Measurements from ENCODE around the gene ZNRF3.

ZNRF3 gene

DNA sequence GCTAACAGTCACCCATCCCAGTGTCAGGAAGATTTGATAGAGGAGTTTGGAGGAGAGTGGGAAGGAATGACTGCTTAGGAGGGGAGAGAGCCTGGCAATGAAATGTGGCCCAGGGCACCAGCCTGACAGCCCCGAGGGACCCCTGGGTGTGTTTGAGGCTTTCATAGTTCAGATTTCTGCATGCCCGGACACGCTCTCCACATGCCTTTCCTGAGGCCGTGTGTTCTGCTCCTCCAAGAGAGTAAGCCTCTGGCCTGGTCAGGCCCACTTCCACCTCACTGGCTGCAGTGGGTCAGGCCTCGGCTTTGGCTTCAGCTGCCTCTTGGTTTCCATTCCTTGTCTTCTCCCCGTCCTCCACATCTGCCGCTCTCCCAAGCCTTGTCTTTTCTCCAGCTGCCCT, 99.8 kb downstream of the ZNRF3 start:
- DNase-seq (ENCODE audit: low read depth in 2 of 3, low spot score in 2 of 3): no peak

DNA sequence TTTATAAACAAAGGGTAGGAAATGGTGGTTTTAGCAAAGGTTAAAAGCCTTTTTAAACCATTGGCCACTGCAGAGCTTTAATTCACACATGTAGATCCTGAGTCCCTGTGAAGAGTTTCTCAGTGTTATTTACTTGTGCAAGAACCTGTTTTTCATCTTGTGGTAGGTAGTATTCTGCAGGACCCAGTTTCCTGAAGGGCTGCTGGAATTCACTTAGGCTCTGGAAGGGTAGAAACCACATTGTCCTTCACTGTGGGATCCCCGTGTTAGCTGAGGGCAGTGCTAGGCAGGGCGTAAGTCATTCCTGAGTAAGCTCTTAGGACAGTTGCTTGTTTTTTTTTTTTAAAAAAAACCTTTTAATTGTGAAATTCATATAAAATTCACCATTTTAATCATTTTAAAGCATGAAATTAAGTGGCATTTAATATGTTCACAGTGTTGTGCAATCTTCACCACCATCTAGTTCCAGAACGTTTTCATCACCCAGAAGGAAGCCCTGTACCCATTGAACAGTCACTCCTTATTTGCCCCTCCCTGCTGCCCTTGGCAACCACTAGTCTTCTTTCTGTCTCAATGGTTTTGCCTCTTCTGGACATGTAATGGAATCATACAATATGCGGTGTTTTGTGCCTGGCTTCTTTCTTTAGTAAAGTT, 100.5 kb downstream of the ZNRF3 start:
- DNase-seq (ENCODE audit: low read depth in 2 of 3, low spot score in 2 of 3): no peak

DNA sequence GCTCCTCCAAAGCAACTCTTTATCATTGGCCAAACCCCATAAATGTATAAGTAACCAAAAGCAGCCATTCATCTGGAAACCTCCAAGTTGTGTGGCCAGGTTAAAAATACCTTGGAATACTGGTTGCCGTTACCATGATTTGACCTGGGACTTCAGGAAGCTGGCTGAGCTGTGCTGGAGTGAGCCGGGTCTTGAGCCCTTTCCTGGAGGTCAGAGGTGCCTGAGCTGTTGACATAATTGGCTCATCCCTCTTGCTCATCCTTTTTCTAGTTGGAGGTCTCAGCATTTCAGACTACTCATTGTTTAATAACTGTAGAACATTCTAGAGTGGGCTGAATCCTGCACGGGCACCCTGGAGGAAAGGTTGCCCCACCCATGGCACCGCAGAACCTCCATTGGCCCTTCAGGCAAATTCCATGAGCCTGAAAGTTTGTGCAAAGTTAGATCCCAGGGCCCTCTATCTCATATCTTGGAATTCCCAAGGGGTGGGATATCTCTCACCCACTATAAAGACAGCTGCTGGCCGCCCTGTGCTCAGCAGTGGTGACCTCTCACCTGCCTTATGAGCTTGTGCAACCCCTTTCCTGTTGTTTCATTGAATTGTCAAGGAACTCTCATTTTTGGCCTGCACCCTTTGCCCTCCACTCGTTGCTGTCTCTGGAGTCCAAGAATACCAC, 101.2 kb downstream of the ZNRF3 start:
- no peak for DNase-seq (ENCODE audit: low read depth in 2 of 3, low spot score in 2 of 3)

DNA sequence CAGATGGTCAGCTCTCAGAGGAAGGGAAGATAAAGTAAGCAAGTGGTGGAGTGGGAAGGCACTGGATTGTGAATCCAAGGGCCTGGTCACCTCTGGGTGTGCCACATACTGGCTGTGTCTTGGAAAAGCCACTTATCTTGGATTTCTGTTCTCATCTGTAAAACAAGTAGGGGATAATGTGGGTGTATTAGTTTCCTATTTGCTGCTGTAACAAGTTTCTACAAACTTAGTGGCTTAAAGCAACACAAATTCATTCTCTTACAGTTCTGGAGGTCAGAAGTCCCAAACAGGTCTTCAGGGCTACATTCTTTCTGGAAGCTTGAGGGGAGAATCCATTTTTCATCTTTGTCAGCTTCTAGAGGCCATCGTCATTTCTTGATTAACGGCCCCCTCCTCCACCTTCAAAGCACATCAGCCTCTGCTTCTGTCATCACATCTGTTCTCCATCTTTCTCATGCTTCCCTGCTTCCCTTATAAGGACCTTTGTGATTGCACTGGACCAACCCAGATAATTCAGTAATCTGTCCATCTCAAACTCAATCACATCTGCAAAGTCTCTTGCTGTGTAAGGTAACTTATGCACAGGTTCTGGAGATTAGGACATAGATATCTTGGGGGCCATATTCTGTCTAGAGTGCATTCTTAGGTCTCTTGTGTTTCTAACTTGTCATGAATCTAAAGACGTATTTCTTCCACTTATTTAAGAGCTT, 102.4 kb downstream of the ZNRF3 start:
- no peak for DNase-seq (ENCODE audit: low read depth in 2 of 3, low spot score in 2 of 3)

GRCh38 chr22:28986366-28986765, 103.0 kb downstream of the ZNRF3 start:
- DNase-seq (ENCODE audit: low read depth in 2 of 3, low spot score in 2 of 3): no peak

DNA sequence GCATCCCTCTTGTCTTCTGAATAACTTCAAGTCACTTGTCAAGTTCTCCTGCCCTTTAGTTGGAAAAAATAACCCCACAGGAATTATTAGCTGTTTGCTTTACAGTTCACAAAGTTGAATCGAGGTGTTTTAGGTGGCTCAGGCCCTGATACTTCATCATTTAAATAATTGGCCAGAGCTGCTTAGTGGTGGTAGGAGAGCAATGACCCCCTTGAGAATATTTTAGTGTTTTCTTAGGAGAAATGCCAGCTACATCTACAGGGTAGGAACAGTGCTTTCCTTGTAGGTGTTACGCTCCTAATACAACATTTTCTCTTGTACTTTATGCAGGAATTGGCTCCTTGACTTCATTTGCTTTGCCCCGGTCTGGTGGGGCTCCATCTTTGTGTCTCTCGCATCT, 105.1 kb downstream of the ZNRF3 start:
- no peak for DNase-seq (ENCODE audit: low read depth in 2 of 3, low spot score in 2 of 3)

GRCh38 chr22:28989035-28989464, 105.7 kb downstream of the ZNRF3 start:
- DNase-seq (ENCODE audit: low read depth in 2 of 3, low spot score in 2 of 3): no peak

DNA sequence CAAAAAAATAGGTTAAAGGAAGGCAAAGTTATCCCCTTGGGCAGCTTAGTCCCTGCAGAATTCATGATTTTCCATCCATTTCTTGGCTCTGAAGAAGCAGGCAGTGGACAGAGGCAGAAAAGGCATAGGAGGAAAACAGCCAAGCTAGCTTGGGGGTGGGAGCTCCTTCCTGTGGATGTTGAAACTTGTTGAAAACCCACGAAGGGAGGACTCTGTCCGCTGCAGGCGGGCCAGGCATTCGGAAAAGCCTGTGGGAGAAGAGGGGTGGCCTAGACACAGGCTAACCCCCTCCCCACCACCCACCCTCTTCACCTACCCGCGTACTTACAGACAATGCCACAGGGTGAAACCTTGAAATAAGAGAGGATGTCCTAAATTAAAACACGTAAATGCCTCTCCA, 106.1 kb downstream of the ZNRF3 start:
- DNase-seq (ENCODE audit: low read depth in 2 of 3, low spot score in 2 of 3): no peak

GRCh38 chr22:28989912-28990311, 106.5 kb downstream of the ZNRF3 start:
- DNase-seq (ENCODE audit: low read depth in 2 of 3, low spot score in 2 of 3): no peak

GRCh38 chr22:28992565-28993356, 109.4 kb downstream of the ZNRF3 start:
- no peak for DNase-seq (ENCODE audit: low read depth in 2 of 3, low spot score in 2 of 3)

- DNase-seq (ENCODE audit: low read depth in 2 of 3, low spot score in 2 of 3): no peak
Measured at GRCh38 chr22:28994522-28994921, 111.2 kb downstream of the ZNRF3 start.

DNA sequence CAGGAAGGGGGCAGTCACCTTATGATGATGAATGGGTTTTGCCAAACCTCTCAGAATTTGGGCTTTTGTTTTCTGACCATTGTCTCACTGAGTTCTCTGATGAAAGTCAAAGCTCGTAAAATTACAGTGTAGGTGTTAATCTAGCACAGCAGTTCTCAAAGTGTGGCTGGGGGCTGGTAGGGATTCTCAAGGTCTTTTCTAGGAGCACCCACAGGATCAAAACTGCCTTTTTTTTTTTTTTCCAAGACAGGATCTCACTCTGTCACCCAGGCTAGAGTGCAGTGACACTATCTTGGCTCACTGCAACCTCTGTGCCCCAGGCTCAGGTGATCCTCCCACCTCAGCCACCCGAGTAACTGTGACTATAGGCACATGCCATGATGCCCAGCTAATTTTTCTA, 112.2 kb downstream of the ZNRF3 start:
- no peak for DNase-seq (ENCODE audit: low read depth in 2 of 3, low spot score in 2 of 3)

- DNase-seq (ENCODE audit: low read depth in 2 of 3, low spot score in 2 of 3): no peak
Measured at GRCh38 chr22:28997342-28997741, 114.0 kb downstream of the ZNRF3 start.

- DNase-seq (ENCODE audit: low read depth in 2 of 3, low spot score in 2 of 3): no peak
Measured at GRCh38 chr22:28998681-28999080, 115.3 kb downstream of the ZNRF3 start.

DNA sequence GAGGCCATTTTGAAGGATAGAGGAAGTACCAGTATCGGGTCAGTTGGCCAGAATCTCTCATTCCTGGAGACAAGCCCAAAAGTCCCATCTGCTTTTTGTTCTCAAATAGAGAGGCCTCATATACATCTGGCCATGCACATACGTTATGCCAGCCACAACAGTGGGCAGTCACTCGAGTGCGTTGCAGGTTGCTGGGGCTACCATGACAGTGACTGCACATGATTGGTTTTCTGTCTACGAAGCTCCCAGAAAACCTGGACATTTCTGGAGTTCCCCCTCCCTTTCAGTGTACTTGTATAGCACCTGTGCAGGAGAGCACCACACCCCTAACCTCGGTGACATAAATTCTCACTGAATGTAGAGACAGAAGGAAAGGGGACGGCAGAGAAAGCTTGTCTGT, 116.1 kb downstream of the ZNRF3 start:
- no peak for DNase-seq (ENCODE audit: low read depth in 2 of 3, low spot score in 2 of 3)

- no peak for DNase-seq (ENCODE audit: low read depth in 2 of 3, low spot score in 2 of 3)
Measured at GRCh38 chr22:28999919-29000556, 116.7 kb downstream of the ZNRF3 start.

GRCh38 chr22:29000641-29001040, 117.3 kb downstream of the ZNRF3 start:
- no peak for DNase-seq (ENCODE audit: low read depth in 2 of 3, low spot score in 2 of 3)

- no peak for DNase-seq (ENCODE audit: low read depth in 2 of 3, low spot score in 2 of 3)
Measured at GRCh38 chr22:29002603-29003002, 119.2 kb downstream of the ZNRF3 start.

DNA sequence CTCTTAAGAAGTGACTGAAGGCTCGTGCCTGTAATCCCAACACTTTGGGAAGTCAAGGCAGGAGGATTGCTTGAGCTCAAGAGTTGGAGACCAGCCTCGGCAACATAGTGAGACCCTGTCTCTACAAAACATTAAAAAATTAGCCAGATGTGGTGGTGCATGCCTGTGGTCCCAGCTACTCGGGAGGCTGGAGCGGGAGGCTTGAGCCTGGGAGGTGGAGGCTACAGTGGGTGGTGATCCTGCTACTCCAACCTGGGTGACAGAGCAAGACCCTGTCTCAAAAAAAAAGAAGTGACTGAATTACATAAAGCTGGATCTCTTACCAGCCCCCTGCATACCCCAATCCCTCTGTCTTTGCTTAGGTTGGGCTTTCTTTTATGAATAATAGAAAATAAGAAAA, 120.2 kb downstream of the ZNRF3 start:
- no peak for DNase-seq (ENCODE audit: low read depth in 2 of 3, low spot score in 2 of 3)

DNA sequence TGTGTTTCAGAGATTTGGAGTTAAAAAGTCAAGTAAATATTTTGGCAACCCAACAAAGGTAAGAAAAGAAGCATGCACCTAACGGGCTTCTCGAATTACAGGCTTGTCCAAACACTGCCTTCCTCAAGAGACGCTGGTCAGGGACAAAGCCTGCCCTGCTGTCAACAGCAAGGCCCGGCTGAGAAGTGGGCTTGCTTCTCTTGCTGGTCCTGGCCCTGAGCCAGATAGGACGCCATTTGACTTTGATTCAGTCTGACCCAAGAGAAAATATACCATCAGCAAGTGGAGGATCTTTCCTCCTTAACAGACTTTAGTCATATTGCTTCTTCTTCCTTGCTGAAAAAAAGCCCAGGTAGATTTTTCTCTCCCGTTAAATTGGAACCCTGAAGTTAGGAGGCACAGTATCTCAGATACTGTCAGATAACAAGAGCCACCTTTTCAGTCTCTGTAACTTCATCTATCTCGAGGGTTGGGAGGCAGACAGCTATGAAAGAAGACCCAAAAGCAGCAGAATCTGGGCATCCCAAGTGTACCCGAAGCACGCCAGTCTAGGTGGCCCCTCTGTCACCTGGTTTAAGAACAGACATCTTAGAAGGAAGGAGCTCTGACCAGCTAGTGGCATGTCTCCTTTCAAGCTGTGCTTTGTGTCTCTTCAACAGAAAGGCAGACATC, 120.7 kb downstream of the ZNRF3 start:
- DNase-seq (ENCODE audit: low read depth in 2 of 3, low spot score in 2 of 3): no peak
